Naive thymus-derived CD4-positive, alpha-beta T cell (primary cell): ENCODE results near the gene KCNH1. TPM values are rescaled to one million over a fixed set of nuclear protein-coding genes. Genes with fewer than 3 reads are reported as not detected.

Experiments used
- ATAC-seq: fragments of 150-1000 bp; cut with Tn5 transposase; 2 replicates; pipeline ENCODE4 v1.10.0; 2021; ENCODE audit warnings: mild to moderate bottlenecking, moderate library complexity
- CTCF ChIA-PET: fragments of 350-600 bp; sonication (Branson Sonifier 250); formaldehyde crosslinking; loops from one replicate; lab custom pipeline; 2021; ENCODE audit warnings: antibody characterized with exemption; lab: Charles Lee
- POLR2A ChIA-PET: fragments of 350-600 bp; sonication (Branson Sonifier 250); formaldehyde crosslinking; loops from one replicate; lab custom pipeline; 2021; ENCODE audit warnings: antibody characterized with exemption, inconsistent platforms; lab: Charles Lee
- DNase-seq, 9 donors: peaks; one replicate each; pipeline versions ENCODE4 v3.0.0 to v3.0.0-alpha.2; 2020 to 2022; ENCODE audit warnings: mixed read lengths in 1 of 9
- H3K27ac ChIP-seq: one replicate; pipeline ENCODE4 v1.7.0; 2013; ENCODE audit warnings: mild to moderate bottlenecking, low read depth, low read length, moderate library complexity
- H3K27me3 ChIP-seq, 2 donors: one replicate each; pipeline ENCODE4 v1.7.0; 2013; ENCODE audit warnings: low read length in 2 of 2, mild to moderate bottlenecking in 2 of 2, moderate library complexity in 2 of 2; ENCODE audit not compliant: control insufficient read depth in 2 of 2, insufficient read depth in 2 of 2
- H3K36me3 ChIP-seq, 3 experiments: 1 replicate in 2 of 3; 2 replicates in 1 of 3; pipeline ENCODE4 v1.7.0; 2013; ENCODE audit warnings: low read length in 3 of 3, mild to moderate bottlenecking in 3 of 3, moderate library complexity in 1 of 3; ENCODE audit not compliant: insufficient read depth in 3 of 3, control insufficient read depth in 2 of 3
- H3K4me1 ChIP-seq, 2 donors: one replicate each; pipeline ENCODE4 v1.7.0; 2013; ENCODE audit warnings: low read length in 2 of 2, mild to moderate bottlenecking in 2 of 2, moderate library complexity in 1 of 2; ENCODE audit not compliant: control insufficient read depth in 2 of 2, insufficient read depth in 2 of 2
- H3K4me3 ChIP-seq: 2 replicates; pipeline ENCODE4 v1.7.0; 2013; ENCODE audit warnings: mild to moderate bottlenecking, low read length
- H3K9me3 ChIP-seq, 3 experiments: 1 replicate in 2 of 3; 2 replicates in 1 of 3; pipeline ENCODE4 v1.7.0; 2013; ENCODE audit warnings: low read length in 3 of 3; ENCODE audit not compliant: control insufficient read depth in 2 of 3
- H3K27ac Mint-ChIP-seq, 9 donors: one replicate each; pipeline ENCODE4 v1.8.0; 2020 to 2022; ENCODE audit warnings: mixed read lengths in 9 of 9, mild to moderate bottlenecking in 8 of 9, moderate library complexity in 5 of 9, inconsistent platforms in 2 of 9
- H3K27me3 Mint-ChIP-seq, 5 donors: one replicate each; pipeline ENCODE4 v1.8.0; 2021 to 2022; ENCODE audit warnings: mixed read lengths in 5 of 5, mild to moderate bottlenecking in 1 of 5
- H3K36me3 Mint-ChIP-seq, 5 donors: one replicate each; pipeline ENCODE4 v1.8.0; 2020 to 2022; ENCODE audit warnings: mixed read lengths in 5 of 5, mild to moderate bottlenecking in 3 of 5, inconsistent platforms in 1 of 5
- H3K4me1 Mint-ChIP-seq, 7 donors: one replicate each; pipeline ENCODE4 v1.8.0; 2020 to 2022; ENCODE audit warnings: mixed read lengths in 7 of 7, mild to moderate bottlenecking in 3 of 7, inconsistent platforms in 1 of 7
- H3K4me3 Mint-ChIP-seq, 10 donors: one replicate each; pipeline ENCODE4 v1.8.0; 2020 to 2022; ENCODE audit warnings: mild to moderate bottlenecking in 10 of 10, mixed read lengths in 10 of 10, moderate library complexity in 6 of 10, inconsistent platforms in 2 of 10
- H3K9me3 Mint-ChIP-seq, 11 donors: one replicate each; pipeline ENCODE4 v1.8.0; 2020 to 2022; ENCODE audit warnings: mixed read lengths in 11 of 11, mild to moderate bottlenecking in 4 of 11, inconsistent platforms in 1 of 11, moderate library complexity in 1 of 11
- intact Hi-C, 2 donors: fragments of 100-400 bp; cut with micrococcal nuclease; formaldehyde crosslinking; loops; one replicate each; pipeline ENCODE4 v1.15.1; 2023
- polyA plus RNA-seq, 2 donors: library from polyadenylated mRNA; unstranded; fragments of 300-500 nt; fragmentation: Illumina TruSeq; gene quantifications; one replicate each; pipeline ENCODE4 v1.2.3, GENCODE V29; 2021
- total RNA-seq, 6 experiments: library from RNA in 5 of 6; stranded (reverse) in 5 of 6; gene quantifications; 1 replicate in 5 of 6; 2 replicates in 1 of 6; pipeline ENCODE4 v1.2.3 and lab custom pipeline; 2021 to 2026

KCNH1 gene
- total and polyA plus RNA-seq, 7 experiments from 2014 or later = not detected

GRCh38 chr1:210633140-210633539 lies 500.8 kb downstream of the KCNH1 start:
- DNase-seq = no peak
- intact Hi-C loops = no loop called here
- no peaks in the 10 kb centered on the region for H3K4me1 Mint-ChIP-seq
- Histone ChIP-seq H3K27ac (no peak overlapping the region), H3K9me3 (no peaks in the 10 kb centered on the region), H3K36me3 (no peaks in the 10 kb centered on the region), H3K4me1 (no peaks in the 10 kb centered on the region), H3K27me3 (no peaks in the 10 kb centered on the region), H3K4me3 (no peak overlapping the region)
- no peaks in the 10 kb centered on the region for H3K36me3 Mint-ChIP-seq
- no peak for ATAC-seq
- ChIA-PET CTCF (no interaction called here), POLR2A (no interaction called here)
- H3K4me3 Mint-ChIP-seq = no peak overlapping the region
- peaks cover 0 to 4% (median 0%) of the 10 kb centered on the region in 5 donors for H3K27me3 Mint-ChIP-seq
- H3K9me3 Mint-ChIP-seq = no peaks in the 10 kb centered on the region
- H3K27ac Mint-ChIP-seq = no peak overlapping the region

DNA sequence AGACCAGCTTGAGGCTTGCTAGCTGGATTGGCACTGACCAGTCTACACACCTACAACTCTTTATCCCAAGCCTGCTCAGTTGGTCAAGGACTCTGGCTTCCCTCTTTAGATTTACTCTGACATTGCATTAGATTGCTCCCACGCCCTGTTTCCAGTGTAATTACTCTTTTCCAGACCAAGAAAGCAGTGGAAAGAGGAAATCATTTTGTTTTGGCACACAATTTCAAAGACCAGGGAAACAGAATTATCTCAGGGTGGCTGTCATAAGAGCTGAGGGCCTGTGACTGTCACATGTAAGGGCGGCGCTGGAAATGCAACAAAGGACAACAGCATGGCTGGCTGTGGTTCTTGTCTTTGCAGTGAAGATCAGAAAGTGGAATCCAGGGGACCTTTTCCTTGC lies 502.5 kb downstream of the KCNH1 start:
- Histone ChIP-seq H3K27me3 (no peaks in the 10 kb centered on the region), H3K36me3 (no peaks in the 10 kb centered on the region), H3K4me1 (no peaks in the 10 kb centered on the region), H3K9me3 (no peaks in the 10 kb centered on the region), H3K4me3 (no peak overlapping the region), H3K27ac (no peak overlapping the region)
- CTCF ChIA-PET = no interaction called here
- POLR2A ChIA-PET = no interaction called here
- Mint-ChIP-seq H3K9me3 (no peaks in the 10 kb centered on the region), H3K27ac (no peak overlapping the region), H3K36me3 (no peaks in the 10 kb centered on the region), H3K4me3 (no peak overlapping the region), H3K27me3 (peaks cover 0 to 4% (median 0%) of the 10 kb centered on the region in 5 donors), H3K4me1 (no peaks in the 10 kb centered on the region)
- DNase-seq (no peak), ATAC-seq (no peak)
- intact Hi-C loops = no loop called here

DNA sequence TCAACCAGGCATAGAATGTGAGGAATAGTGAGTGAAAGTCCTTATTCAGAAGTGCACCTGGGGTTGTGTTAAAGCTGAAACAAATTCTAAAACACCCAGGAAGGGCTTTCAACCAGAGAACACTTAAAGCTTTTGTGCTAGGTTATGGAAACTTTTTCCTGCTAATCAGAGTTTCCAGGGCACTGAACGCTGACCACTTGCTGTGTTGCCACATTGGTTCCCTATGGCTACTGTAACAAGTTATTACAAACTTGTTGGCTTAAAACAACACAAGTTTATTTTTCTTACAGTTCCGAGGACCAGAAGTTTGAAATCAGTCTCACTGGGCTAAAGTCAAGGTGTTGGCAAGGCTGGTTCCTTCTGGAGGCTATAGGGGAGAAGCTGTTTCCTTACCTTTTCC lies 504.7 kb downstream of the KCNH1 start:
- Mint-ChIP-seq H3K27me3 (no peaks in the 10 kb centered on the region), H3K4me1 (no peaks in the 10 kb centered on the region), H3K36me3 (no peaks in the 10 kb centered on the region), H3K4me3 (no peak overlapping the region), H3K9me3 (no peaks in the 10 kb centered on the region), H3K27ac (no peak overlapping the region)
- ChIA-PET POLR2A (no interaction called here), CTCF (no interaction called here)
- H3K4me1 ChIP-seq = no peaks in the 10 kb centered on the region
- no peaks in the 10 kb centered on the region for H3K9me3 ChIP-seq
- H3K36me3 ChIP-seq = no peaks in the 10 kb centered on the region
- no peak overlapping the region for H3K4me3 ChIP-seq
- no peak overlapping the region for H3K27ac ChIP-seq
- intact Hi-C loops = no loop called here
- H3K27me3 ChIP-seq = no peaks in the 10 kb centered on the region
- DNase-seq = no peak
- no peak for ATAC-seq

- no peaks in the 10 kb centered on the region for H3K4me1 Mint-ChIP-seq
- DNase-seq = no peak
- POLR2A ChIA-PET = no interaction called here
- Histone ChIP-seq H3K36me3 (no peaks in the 10 kb centered on the region), H3K27me3 (no peaks in the 10 kb centered on the region), H3K27ac (no peak overlapping the region), H3K4me3 (no peak overlapping the region), H3K4me1 (no peaks in the 10 kb centered on the region), H3K9me3 (no peaks in the 10 kb centered on the region)
- no peak overlapping the region for H3K27ac Mint-ChIP-seq
- no peaks in the 10 kb centered on the region for H3K9me3 Mint-ChIP-seq
- H3K36me3 Mint-ChIP-seq = no peaks in the 10 kb centered on the region
- no peak for ATAC-seq
- H3K27me3 Mint-ChIP-seq = no peaks in the 10 kb centered on the region
- intact Hi-C loops = no loop called here
- CTCF ChIA-PET = no interaction called here
- no peak overlapping the region for H3K4me3 Mint-ChIP-seq
These were observed 506.2 kb downstream of the KCNH1 start for GRCh38 chr1:210627755-210628154.

Other genes with a start within 250 kb of the KCNH1 start
- 10 to 100 TPM; 42.3 to 98.0 (median 82.8) TPM for gene RCOR3, start 125.2 kb upstream of the KCNH1 start, total RNA-seq
- gene RCOR3, start 125.2 kb upstream of the KCNH1 start, polyA plus RNA-seq = 10 to 100 TPM; 26.8 to 31.1 TPM
- 10 to 100 TPM; 36.2 to 72.2 (median 55.8) TPM for gene TRAF5, start 192.7 kb upstream of the KCNH1 start, total RNA-seq
- gene TRAF5, start 192.7 kb upstream of the KCNH1 start, polyA plus RNA-seq = 10 to 100 TPM; 19.1 to 29.0 TPM